A549 treated with AZD2906 at 1 μM for 4 hours (cell line): Measurements from ENCODE around the gene PKNOX1. TPM values are rescaled to one million over a fixed set of nuclear protein-coding genes. Genes with fewer than 3 reads are reported as not detected.

Experiments used
- total RNA-seq: library from RNA; stranded (reverse); fragments of 200-300 nt; extraction: Qiagen RNA extraction; gene quantifications from 5 replicates; pipeline ENCODE4 v1.2.3, GENCODE V29; 2022

The PKNOX1 gene
- 4.6 to 6.5 TPM (median 6.2 TPM) in 5 replicates for total RNA-seq

GRCh38 chr21:42973991-42974831 is at the start of gene PKNOX1:
TSS of gene PKNOX1 (plus strand) at chr21:42974562. CDS start at chr21:43004382, 29,820 bp downstream.

GRCh38 chr21:42925114-42925926 is 49.0 kb upstream of the PKNOX1 start, which contains the start of gene ERVH48-1:
TSS of gene ERVH48-1 (minus strand) at chr21:42925630. CDS start at chr21:42919006, 6,624 bp downstream.

GRCh38 chr21:43075170-43076022 is 101.0 kb downstream of the PKNOX1 start, which contains the start of gene CBS:
TSS of gene CBS (minus strand) at chr21:43075835. CDS start at chr21:43072193, 3,642 bp downstream.

Other genes starting within 250 kb of the PKNOX1 start
- 22.5 to 29.8 TPM (median 29.1 TPM) in 5 replicates for gene WDR4, start 95.0 kb upstream of the PKNOX1 start, total RNA-seq
- 18.6 to 21.5 TPM (median 19.0 TPM) in 5 replicates for gene NDUFV3, start 81.3 kb upstream of the PKNOX1 start, total RNA-seq
- 0.05 TPM in 4 of 5 replicates, not detected in the other for gene ERVH48-1, start 48.9 kb upstream of the PKNOX1 start, total RNA-seq
- gene CBS, start 101.3 kb downstream of the PKNOX1 start, total RNA-seq, result 11.4 to 13.8 TPM (median 12.0 TPM) in 5 replicates
- gene U2AF1, start 133.0 kb downstream of the PKNOX1 start, total RNA-seq, result 49.0 to 62.4 TPM (median 56.7 TPM) in 5 replicates
- 0.13 to 0.16 TPM in 2 of 5 replicates, not detected in the others for gene CRYAA, start 194.4 kb downstream of the PKNOX1 start, total RNA-seq